ENCODE results near the gene GLE1.

The GLE1 gene

GRCh38 chr9:128484686-128485413 is 19.7 kb upstream of the GLE1 start:
- DNase-seq (ENCODE audit: low read depth): no peak
- TF ChIP-seq CTCF (conservative IDR thresholded peaks at IDR 0.05; ENCODE audit: low read depth, low read length): no peak
- H3K4me3 ChIP-seq (ENCODE audit: low read length): no peak overlapping the region

GRCh38 chr9:128485414-128485855 is 19.1 kb upstream of the GLE1 start:
- TF ChIP-seq CTCF (conservative IDR thresholded peaks at IDR 0.05; ENCODE audit: low read depth, low read length): no peak
- DNase-seq (ENCODE audit: low read depth): no peak
- no peak overlapping the region for H3K4me3 ChIP-seq (ENCODE audit: low read length)

GRCh38 chr9:128486201-128486600 is 18.3 kb upstream of the GLE1 start:
- H3K4me3 ChIP-seq (ENCODE audit: low read length): no peak overlapping the region
- no peak for TF ChIP-seq CTCF (conservative IDR thresholded peaks at IDR 0.05; ENCODE audit: low read depth, low read length)
- DNase-seq (ENCODE audit: low read depth): no peak

GRCh38 chr9:128493424-128493823 is 11.1 kb upstream of the GLE1 start:
- DNase-seq (ENCODE audit: low read depth): no peak
- no peak for TF ChIP-seq CTCF (conservative IDR thresholded peaks at IDR 0.05; ENCODE audit: low read depth, low read length)

DNA sequence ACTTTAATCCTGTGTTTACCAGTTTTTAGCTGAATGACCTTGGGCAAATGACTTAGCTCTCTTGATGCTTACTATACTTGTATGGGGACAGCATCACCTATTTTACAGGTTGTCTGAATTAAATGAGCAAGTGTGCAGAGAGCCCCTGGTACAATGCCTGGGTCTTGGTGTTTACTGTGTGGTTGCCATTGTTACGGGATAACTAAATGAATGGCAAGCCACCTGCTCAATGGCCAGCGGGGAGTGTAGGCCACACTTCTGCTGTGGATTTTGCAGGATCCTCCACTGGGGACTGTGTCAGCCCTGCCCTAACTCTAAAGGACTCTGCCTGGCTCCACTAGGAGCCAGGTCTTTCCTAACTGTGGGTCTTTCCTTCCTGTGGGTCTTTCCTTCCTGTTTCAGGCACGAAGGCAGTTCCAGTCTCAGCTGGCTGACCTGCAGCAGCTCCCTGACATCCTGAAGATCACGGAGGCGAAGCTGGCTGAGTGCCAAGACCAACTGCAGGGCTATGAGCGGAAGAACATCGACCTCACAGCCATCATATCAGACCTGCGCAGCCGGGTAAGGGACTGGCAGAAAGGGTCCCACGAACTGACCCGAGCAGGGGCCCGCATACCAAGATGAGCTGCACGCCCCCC is 10.3 kb upstream of the GLE1 start:
- TF ChIP-seq CTCF (conservative IDR thresholded peaks at IDR 0.05; ENCODE audit: low read depth, low read length): no peak
- no peak overlapping the region for H3K4me3 ChIP-seq (ENCODE audit: low read length)
- DNase-seq (ENCODE audit: low read depth): no peak

More at GRCh38 chr9:128493424-128493823, 11.1 kb upstream of the GLE1 start:
- no peak overlapping the region for H3K4me3 ChIP-seq (ENCODE audit: low read length)

DNA sequence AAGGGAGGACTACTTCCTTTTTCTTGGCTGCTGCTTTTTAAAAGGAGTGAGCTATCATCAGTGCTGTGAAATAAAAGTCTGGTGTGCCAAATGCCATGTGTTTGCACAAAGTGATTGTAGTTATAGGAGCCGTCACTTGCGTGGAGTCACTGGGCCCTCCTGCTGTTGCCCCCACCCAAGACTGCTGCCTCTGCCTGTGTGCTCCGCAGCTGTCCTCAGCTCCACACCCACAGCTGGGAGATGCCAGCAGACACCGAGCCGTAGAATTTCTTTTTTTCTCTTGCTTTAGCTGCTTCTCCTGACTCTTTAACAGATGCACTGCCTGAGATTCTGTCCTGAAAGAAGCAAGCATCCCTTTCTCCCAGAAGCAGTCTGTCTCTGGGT is 9.8 kb upstream of the GLE1 start:
- no peak overlapping the region for H3K4me3 ChIP-seq (ENCODE audit: low read length)
- no peak for TF ChIP-seq CTCF (conservative IDR thresholded peaks at IDR 0.05; ENCODE audit: low read depth, low read length)
- DNase-seq (ENCODE audit: low read depth): no peak

GRCh38 chr9:128495296-128495695 is 9.2 kb upstream of the GLE1 start:
- TF ChIP-seq CTCF (conservative IDR thresholded peaks at IDR 0.05; ENCODE audit: low read depth, low read length): no peak

More at GRCh38 chr9:128495296-128495695, 9.2 kb upstream of the GLE1 start:
- no peak overlapping the region for H3K4me3 ChIP-seq (ENCODE audit: low read length)
- DNase-seq (ENCODE audit: low read depth): no peak
